ENCODE data around the gene MAPK1IP1L.

DNA sequence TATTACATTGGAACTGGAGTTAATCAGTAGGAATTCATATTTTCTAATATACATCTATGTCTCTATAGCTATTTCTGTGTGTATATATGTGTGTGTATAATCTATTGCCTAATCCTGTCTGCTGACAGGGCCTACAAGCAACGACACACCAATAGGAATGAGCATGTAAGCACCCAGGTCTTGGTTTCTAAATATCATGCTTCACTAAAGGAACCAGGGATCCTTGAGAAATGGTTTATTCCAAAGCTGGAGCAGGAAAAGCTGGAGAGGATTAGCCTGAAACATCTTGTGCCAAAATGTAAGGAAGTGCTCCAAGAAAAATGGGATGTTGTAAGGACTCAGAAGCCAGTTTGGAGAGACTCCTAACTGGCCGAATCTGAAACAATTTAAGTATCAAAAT, 48.3 kb downstream of the MAPK1IP1L start:
- TF ChIP-seq, protein P1, sequence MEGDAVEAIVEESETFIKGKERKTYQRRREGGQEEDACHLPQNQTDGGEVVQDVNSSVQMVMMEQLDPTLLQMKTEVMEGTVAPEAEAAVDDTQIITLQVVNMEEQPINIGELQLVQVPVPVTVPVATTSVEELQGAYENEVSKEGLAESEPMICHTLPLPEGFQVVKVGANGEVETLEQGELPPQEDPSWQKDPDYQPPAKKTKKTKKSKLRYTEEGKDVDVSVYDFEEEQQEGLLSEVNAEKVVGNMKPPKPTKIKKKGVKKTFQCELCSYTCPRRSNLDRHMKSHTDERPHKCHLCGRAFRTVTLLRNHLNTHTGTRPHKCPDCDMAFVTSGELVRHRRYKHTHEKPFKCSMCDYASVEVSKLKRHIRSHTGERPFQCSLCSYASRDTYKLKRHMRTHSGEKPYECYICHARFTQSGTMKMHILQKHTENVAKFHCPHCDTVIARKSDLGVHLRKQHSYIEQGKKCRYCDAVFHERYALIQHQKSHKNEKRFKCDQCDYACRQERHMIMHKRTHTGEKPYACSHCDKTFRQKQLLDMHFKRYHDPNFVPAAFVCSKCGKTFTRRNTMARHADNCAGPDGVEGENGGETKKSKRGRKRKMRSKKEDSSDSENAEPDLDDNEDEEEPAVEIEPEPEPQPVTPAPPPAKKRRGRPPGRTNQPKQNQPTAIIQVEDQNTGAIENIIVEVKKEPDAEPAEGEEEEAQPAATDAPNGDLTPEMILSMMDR (IDR thresholded peaks at IDR 0.05), result no peak
- no peak for TF ChIP-seq YY1 (IDR thresholded peaks at IDR 0.05; ENCODE audit: low read depth)
